ENCODE results near the gene NOX4. TPM values are rescaled to one million over a fixed set of nuclear protein-coding genes. Genes with fewer than 3 reads are reported as not detected.
"Not testable (repeated sequence)": the region's sequence is repeated elsewhere in the genome, so short reads cannot be mapped to it uniquely, and the experiment has no call there.

NOX4 gene
- total and polyA plus RNA-seq, 10 of the 15 experiments (the other 5 are each of a cell fraction or from before 2014, with no cell fraction given): not detected

DNA sequence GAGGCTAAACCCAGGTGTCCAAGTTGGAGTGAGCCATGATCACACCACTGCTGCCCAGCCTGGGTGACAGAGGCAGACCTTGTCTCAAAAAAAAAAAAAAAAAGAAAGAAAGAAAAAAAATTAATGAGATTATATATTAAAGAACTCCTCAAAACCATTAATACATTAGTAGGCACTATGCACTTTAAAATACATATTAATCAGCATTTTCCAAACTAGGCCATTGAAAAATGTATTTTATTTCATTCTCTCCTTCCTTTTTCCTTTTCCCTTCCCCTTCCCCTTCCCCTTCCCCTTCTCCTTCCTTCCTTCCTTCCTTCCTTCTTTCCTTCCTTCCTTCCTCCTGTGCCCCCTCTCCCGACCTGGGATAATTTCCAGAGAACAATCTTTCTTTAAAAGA, 99.5 kb downstream of the NOX4 start:
- H3K9me3 ChIP-seq (replicated peaks; ENCODE audit: control insufficient read depth, insufficient read depth, low read length); H3K27me3 ChIP-seq (replicated peaks in 1 of 2; ENCODE audit: control insufficient read depth in 2 of 2, insufficient read depth in 2 of 2, low read length in 1 of 2); H4K20me1 ChIP-seq (ENCODE audit: control insufficient read depth, insufficient read depth); intact Hi-C loops (cut with micrococcal nuclease; ENCODE audit: unreplicated experiment); FAIRE-seq; H3K4me2 ChIP-seq (ENCODE audit: control insufficient read depth, insufficient read depth); RAD21 ChIA-PET (ENCODE audit: unreplicated experiment); H3K27ac ChIP-seq (ENCODE audit: control insufficient read depth, insufficient read depth); H3K79me2 ChIP-seq (ENCODE audit: control insufficient read depth, insufficient read depth, low read length); BruUV-seq (replicated peaks); H2AFZ ChIP-seq (ENCODE audit: control insufficient read depth, low read depth, low read length); H3K9ac ChIP-seq (ENCODE audit: control insufficient read depth, insufficient read depth, low read length); CTCF ChIA-PET; SMC1A ChIA-PET (ENCODE audit: uncharacterized antibody, unreplicated experiment); H3K4me3 ChIP-seq; H3K4me1 ChIP-seq (ENCODE audit: control insufficient read depth, insufficient read depth, low read length); DNase-seq (ENCODE audit: low read depth, low spot score); in situ Hi-C loops (cut with MboI); H3K36me3 ChIP-seq (ENCODE audit: control insufficient read depth in 2 of 2, insufficient read depth in 2 of 2, low read length in 1 of 2); POLR2A ChIA-PET; ATAC-seq: not testable (repeated sequence)
- 0% methylated on average over 1 of the region's 1 CpG for WGBS (ENCODE audit: insufficient coverage, insufficient replicate concordance, low lambda C conversion rate, missing lambda C conversion rate)

DNA sequence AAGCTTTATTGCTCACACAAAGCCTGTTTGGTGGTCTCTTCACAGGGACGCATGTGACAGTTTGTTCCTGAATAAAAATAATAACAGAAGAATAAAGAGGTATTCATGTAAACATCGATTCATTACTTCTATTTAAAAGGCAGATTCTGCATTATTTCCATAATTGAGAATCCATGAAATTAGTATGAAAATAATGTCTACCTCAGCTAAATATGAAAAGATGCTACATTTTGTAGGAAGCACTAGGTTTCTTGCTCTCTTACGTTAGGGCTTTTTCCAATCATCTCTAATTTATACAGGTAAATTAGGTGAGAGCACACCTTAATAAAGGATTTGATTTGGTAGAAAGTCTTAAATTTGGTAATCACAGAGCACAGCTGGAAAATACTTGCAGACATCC, 103.7 kb downstream of the NOX4 start:
- FAIRE-seq; RAD21 ChIA-PET (ENCODE audit: unreplicated experiment); H3K4me3 ChIP-seq; H3K36me3 ChIP-seq (ENCODE audit: control insufficient read depth in 2 of 2, insufficient read depth in 2 of 2, low read length in 1 of 2); H3K9me3 ChIP-seq (replicated peaks; ENCODE audit: control insufficient read depth, insufficient read depth, low read length); H3K4me1 ChIP-seq (ENCODE audit: control insufficient read depth, insufficient read depth, low read length); SMC1A ChIA-PET (ENCODE audit: uncharacterized antibody, unreplicated experiment); BruUV-seq (replicated peaks); H3K79me2 ChIP-seq (ENCODE audit: control insufficient read depth, insufficient read depth, low read length); intact Hi-C loops (cut with micrococcal nuclease; ENCODE audit: unreplicated experiment); H3K27ac ChIP-seq (ENCODE audit: control insufficient read depth, insufficient read depth); CTCF ChIA-PET; H3K9ac ChIP-seq (ENCODE audit: control insufficient read depth, insufficient read depth, low read length); DNase-seq (ENCODE audit: low read depth, low spot score); H3K4me2 ChIP-seq (ENCODE audit: control insufficient read depth, insufficient read depth); H3K27me3 ChIP-seq (replicated peaks in 1 of 2; ENCODE audit: control insufficient read depth in 2 of 2, insufficient read depth in 2 of 2, low read length in 1 of 2); ATAC-seq; in situ Hi-C loops (cut with MboI); H4K20me1 ChIP-seq (ENCODE audit: control insufficient read depth, insufficient read depth); H2AFZ ChIP-seq (ENCODE audit: control insufficient read depth, low read depth, low read length); POLR2A ChIA-PET: not testable (repeated sequence)
- WGBS (ENCODE audit: insufficient coverage, insufficient replicate concordance, low lambda C conversion rate, missing lambda C conversion rate): 52% methylated on average over 3 of the region's 3 CpGs

DNA sequence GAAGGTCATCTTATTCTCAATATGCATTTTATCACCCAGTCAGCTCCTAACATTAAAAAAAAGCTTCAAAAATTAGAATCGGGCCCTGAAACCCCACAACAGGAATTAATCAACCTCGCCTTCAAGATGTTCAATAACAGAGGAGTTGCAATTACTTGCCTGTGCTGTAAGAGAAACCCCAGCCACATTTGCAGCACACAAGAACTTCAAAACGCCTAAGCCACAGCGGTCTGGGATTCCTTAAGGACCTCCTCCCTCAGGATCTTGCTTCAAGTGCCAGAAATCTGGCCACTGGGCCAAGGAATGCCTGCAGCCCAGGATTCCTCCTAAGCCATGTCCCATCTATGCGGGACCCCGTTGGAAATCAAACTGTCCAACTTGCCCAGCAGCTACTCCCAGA, 108.2 kb downstream of the NOX4 start:
- in situ Hi-C loops (cut with MboI); ATAC-seq; H3K4me1 ChIP-seq (ENCODE audit: control insufficient read depth, insufficient read depth, low read length); BruUV-seq (replicated peaks); H3K4me2 ChIP-seq (ENCODE audit: control insufficient read depth, insufficient read depth); H3K27ac ChIP-seq (ENCODE audit: control insufficient read depth, insufficient read depth); H3K9me3 ChIP-seq (replicated peaks; ENCODE audit: control insufficient read depth, insufficient read depth, low read length); H3K36me3 ChIP-seq (ENCODE audit: control insufficient read depth in 2 of 2, insufficient read depth in 2 of 2, low read length in 1 of 2); H4K20me1 ChIP-seq (ENCODE audit: control insufficient read depth, insufficient read depth); H3K9ac ChIP-seq (ENCODE audit: control insufficient read depth, insufficient read depth, low read length); H2AFZ ChIP-seq (ENCODE audit: control insufficient read depth, low read depth, low read length); H3K4me3 ChIP-seq; SMC1A ChIA-PET (ENCODE audit: uncharacterized antibody, unreplicated experiment); FAIRE-seq; intact Hi-C loops (cut with micrococcal nuclease; ENCODE audit: unreplicated experiment); H3K27me3 ChIP-seq (replicated peaks in 1 of 2; ENCODE audit: control insufficient read depth in 2 of 2, insufficient read depth in 2 of 2, low read length in 1 of 2); RAD21 ChIA-PET (ENCODE audit: unreplicated experiment); DNase-seq (ENCODE audit: low read depth, low spot score); H3K79me2 ChIP-seq (ENCODE audit: control insufficient read depth, insufficient read depth, low read length); CTCF ChIA-PET; POLR2A ChIA-PET: not testable (repeated sequence)
- 10% methylated on average over 6 of the region's 6 CpGs for WGBS (ENCODE audit: insufficient coverage, insufficient replicate concordance, low lambda C conversion rate, missing lambda C conversion rate)

Measured in GM12878 (cell line).